ENCODE measurements around the gene BCAP31.
A peak's percentile ranks its signal among the peaks of the same experiment; 100 is the strongest.
"Not testable (repeated sequence)": the region's sequence is repeated elsewhere in the genome, so short reads cannot be mapped to it uniquely, and the experiment has no call there.

Gene BCAP31

DNA sequence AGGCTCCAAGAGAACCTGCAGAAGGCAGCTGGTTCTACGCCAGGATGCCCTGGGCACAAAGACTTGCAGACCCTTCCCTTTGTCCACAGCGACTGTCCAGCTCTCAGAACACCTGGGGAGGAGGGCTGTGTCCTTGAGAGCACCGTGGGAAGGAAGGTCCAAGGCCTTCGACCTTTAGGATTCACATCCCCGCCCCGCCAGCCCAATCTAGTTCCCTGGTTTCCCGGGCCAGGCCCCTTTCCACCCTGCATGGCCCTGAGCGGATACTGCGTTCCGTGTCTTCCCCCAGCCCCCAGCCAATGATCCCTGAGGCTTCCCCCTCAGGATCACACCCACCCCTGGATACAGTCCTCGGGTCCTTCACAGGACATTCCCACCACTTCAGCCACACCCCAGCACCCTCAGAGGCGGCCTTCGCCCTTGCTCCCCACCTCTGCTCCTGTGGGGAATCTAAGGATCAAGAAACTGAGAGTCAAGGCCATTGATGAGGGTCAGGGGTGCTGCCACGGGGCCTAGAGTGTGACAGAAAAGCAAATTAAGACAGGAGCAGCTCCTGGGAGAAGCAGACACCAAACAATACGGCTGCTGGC lies 9.6 kb upstream of the BCAP31 start:
- no peak for DNase-seq

DNA sequence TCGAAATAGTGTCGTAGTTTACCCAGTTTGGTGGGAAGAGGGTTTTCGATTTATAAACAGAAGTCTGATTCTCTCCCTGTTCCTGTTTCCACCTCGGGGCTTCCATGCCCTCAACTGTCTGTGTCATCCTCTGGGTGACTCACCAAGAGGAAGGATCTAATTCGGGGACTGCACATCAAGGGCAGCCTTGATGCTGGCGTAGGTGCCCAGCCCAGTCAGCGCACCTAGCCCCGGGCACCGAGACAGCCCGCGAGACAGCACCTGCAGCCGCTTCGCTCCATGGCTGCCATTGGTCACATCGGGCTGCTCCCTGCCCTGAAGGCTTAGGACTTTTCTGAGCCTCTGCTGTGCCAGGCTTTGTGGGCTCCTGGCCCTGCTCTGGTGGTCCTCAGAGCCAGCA lies 8.2 kb upstream of the BCAP31 start:
- no peak for DNase-seq

GRCh38 chrX:153731845-153732215 lies 7.6 kb upstream of the BCAP31 start:
- DNase-seq: no peak

DNA sequence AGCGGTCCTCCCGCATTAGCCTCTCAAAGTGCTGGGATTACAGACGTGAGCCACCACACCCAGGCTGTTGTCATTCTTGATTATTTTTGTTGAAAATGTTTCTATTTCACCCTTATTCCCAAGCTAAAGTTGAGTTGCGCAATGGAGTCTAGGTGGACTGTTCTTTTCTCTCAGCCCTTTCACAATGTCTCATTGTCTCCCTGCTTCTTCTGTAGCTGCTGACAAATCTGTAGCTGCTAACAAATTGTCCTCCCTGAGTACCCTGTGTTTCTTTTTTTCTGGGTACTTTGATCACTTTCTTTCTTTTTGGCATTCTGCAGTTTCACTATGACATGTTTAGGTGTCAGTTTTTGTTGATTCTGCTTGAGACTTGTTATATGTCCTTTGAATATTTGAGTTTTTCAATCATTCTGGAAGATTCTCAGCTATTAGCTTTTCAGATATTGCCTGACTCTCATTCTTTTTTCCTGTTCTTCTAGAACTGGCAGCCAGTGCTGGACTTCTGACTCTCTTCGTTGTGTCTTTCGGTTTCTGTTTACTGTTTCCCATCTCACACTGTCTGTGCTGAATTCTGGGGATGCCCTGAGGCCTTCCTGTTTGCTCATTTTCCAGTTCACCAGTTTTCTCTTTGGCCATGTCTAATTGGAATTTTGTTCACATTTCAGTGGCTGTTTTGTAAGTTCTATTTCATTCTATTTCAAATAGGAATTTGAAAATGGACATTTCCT lies 7.1 kb upstream of the BCAP31 start:
- DNase-seq: no peak

- not testable (repeated sequence) for DNase-seq
These were observed 5.9 kb upstream of the BCAP31 start for GRCh38 chrX:153730115-153730514.

DNA sequence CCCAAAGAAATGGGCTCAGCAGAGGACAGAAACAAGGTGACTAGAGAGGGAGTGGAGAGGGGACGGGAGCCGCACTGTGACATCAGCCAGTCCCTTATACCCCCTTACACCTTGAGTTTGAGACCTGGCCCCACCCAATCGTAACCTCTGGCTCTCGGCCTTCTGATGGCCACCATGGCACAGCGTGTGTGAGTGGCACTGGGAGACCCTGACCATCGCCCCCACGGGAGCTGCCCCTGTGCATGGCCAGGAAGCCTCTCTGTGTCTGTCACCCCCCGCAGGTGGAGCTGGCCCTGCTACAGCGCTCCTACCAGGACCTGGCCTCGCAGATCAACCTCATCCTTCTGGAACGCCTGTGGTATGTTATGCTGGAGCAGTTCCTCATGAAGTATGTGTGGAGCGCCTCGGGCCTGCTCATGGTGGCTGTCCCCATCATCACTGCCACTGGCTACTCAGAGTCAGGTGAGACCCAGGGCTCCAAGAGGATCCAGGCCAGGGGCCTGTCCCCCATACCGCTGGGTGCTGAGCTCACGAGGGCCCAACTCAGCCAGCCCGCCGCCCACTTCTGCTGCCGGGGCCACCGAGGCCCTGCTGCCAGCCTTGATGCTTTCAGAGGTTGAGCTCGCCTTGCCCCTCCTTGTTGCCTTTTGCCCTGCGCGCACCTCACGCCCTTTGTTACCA lies 4.9 kb upstream of the BCAP31 start:
- no peak for DNase-seq

DNA sequence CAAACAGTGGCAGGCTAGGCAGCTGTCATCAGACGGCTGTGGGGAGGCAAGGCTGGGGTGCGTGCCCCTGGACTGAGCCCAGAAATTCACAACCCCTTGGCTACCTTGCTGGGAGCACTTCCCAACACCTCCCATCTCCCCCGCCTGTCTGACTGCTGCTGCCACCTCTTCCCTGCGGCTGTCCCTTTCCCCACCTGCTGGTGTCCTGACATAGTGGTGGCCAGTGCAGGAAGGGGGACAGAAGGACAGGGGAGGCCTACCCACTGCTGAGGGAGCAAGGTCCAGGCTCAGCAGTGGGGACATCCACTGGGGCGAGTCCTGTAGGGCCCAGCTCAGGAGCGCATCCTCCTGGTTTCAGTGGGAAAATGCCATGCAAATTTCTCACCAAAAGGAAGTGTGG lies 3.9 kb upstream of the BCAP31 start:
- no peak for DNase-seq

DNA sequence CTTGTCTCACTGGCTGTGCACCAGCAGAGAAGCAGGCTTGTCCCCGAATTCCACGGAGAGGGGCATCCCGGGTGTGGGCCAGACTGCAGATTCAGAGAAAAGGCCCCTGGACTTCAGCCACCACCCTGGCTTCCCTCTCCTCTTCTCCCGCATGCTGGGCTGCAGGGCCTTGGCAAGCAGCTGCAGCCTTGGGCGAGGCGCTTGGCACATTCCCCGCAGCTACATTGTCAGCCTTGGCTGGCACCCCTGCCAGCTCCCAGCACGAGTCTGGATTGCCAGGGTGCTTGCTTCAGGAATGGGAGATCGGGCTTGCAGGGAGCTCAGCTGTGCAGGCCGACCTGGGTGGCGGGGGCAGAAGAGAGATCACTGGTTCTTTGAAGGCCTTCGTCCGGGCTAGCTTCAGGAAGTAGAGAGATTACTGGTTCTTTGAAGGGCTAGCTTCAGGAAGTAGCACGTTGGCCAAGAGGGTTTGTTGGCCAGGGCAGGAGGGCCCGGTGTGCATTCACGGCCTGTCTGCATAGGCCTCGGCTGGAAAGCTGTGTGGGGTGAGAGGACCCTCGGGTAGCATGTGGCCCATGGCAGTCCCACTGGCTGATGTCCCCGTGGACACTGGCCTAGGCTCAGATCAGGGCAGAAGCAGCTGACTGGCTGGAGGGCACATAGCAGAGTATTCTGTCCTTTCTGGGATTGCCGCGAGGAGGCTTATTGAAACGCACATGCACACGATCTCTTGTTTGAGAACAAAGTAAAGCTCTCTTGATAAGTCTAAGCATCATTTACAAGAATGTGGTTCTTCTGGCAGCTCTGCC lies 3.1 kb upstream of the BCAP31 start:
- no peak for DNase-seq

GRCh38 chrX:153726286-153727122 lies 2.3 kb upstream of the BCAP31 start:
- DNase-seq: peak; percentile 40

DNA sequence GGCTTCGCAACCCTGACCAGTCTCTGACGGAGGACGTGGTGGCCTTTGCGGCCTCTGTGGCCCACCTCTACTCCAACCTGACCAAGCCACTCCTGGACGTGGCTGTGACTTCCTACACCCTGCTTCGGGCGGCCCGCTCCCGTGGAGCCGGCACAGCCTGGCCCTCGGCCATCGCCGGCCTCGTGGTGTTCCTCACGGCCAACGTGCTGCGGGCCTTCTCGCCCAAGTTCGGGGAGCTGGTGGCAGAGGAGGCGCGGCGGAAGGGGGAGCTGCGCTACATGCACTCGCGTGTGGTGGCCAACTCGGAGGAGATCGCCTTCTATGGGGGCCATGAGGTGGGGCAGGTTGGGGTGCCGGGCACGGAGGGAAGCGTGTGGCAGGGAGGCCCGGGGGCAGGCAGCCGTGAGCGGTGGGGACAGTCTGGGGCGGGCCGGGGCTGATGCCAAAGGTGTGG lies 1.7 kb upstream of the BCAP31 start:
- no peak for DNase-seq

DNA sequence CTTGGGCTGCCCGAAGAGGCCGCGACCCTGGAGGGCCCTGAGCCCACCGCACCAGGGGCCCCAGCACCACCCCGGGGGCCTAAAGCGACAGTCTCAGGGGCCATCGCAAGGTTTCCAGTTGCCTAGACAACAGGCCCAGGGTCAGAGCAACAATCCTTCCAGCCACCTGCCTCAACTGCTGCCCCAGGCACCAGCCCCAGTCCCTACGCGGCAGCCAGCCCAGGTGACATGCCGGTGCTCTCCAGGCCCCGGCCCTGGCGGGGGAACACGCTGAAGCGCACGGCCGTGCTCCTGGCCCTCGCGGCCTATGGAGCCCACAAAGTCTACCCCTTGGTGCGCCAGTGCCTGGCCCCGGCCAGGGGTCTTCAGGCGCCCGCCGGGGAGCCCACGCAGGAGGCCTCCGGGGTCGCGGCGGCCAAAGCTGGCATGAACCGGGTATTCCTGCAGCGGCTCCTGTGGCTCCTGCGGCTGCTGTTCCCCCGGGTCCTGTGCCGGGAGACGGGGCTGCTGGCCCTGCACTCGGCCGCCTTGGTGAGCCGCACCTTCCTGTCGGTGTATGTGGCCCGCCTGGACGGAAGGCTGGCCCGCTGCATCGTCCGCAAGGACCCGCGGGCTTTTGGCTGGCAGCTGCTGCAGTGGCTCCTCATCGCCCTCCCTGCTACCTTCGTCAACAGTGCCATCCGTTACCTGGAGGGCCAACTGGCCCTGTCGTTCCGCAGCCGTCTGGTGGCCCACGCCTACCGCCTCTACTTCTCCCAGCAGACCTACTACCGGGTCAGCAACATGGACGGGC lies 1.0 kb upstream of the BCAP31 start:
- no peak for DNase-seq

DNA sequence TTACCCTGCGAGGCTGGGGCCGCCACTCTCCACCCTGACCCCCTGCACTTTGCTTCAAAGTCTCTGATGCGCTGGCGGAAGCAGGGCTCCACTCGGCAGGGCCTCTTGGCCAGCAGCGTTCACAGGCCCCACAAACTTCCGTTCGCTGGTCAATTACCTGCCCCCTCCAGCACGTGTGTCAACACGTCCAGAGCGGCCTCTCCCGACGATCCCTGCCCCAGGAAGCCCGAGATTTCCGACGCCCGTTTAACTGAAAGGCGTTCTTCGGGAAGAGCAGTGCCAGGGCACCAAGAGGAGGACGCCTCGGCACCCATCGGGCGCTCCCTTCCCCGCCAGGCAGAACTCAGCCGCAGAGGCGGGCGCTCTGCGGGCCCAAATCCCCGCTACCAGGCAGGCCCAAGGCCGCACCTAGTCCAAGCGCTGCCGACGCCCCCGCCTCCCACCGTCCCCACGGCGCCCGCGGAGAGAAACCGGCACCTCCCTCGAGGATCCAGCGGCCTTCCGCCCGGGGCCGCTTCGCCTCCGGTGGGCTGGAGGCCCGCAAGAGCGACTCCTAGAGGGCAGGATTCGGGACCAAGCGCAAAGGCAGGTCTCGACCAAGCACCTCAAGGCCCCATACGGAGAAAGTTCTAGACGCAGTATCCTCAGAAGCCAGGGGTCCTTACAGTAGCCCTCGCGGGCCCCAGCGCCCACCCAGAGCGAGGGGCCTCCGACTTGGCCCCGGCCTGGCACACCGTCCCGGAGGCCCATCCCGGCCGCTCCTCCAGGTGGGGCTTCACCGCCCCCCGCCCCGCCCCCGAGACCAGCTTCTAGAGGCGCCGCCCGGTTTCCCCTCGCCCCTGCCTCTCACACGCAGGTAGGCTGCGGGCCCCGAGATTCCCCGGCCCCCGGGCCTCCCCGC lies 586 bp downstream of the BCAP31 start:
- DNase-seq: no peak

- no peak for DNase-seq
These were observed 1.4 kb downstream of the BCAP31 start for GRCh38 chrX:153722704-153723350.

- no peak for DNase-seq
These were observed 4.5 kb downstream of the BCAP31 start for GRCh38 chrX:153719701-153720100.

DNA sequence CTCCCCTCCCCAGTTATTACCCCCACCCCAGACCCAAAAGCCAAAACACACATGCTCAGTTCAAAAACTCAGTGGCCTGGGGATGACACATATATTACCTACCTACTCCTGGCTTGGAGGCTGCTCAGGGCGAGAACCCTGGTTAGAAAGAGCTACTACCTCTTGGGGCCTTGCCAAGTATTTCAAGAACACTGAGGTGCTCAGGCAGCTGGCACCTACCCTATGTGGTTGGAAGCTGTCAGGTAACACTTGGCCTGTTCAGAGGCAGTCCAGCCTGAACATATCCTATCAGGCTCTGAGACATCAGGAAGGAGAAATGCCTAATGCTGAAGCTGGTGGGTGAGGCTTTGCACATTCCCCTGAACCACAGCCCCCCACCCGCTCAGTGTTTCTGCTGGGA lies 4.9 kb downstream of the BCAP31 start:
- DNase-seq: no peak

DNA sequence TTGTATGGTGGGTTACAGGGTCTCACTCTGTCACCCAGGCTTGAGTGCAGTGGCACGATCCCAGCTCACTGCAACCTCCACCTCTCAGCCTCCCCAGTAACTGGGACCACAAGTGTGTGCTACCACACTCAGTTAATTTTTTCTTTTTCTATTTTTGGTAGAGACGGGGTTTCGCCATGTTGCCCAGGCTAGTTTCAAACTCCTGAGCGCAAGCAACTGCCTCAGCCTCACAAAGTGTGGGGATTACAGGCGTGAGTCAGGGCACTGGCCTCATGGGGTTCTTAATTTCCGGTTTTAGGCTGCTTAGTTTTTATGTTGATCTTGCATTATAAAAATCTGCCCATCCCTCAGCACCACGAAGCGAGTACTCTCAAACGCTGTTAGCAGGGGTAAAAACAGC lies 6.7 kb downstream of the BCAP31 start:
- no peak for DNase-seq

- DNase-seq: no peak
These were observed 9.9 kb downstream of the BCAP31 start for GRCh38 chrX:153714256-153714655.

DNA sequence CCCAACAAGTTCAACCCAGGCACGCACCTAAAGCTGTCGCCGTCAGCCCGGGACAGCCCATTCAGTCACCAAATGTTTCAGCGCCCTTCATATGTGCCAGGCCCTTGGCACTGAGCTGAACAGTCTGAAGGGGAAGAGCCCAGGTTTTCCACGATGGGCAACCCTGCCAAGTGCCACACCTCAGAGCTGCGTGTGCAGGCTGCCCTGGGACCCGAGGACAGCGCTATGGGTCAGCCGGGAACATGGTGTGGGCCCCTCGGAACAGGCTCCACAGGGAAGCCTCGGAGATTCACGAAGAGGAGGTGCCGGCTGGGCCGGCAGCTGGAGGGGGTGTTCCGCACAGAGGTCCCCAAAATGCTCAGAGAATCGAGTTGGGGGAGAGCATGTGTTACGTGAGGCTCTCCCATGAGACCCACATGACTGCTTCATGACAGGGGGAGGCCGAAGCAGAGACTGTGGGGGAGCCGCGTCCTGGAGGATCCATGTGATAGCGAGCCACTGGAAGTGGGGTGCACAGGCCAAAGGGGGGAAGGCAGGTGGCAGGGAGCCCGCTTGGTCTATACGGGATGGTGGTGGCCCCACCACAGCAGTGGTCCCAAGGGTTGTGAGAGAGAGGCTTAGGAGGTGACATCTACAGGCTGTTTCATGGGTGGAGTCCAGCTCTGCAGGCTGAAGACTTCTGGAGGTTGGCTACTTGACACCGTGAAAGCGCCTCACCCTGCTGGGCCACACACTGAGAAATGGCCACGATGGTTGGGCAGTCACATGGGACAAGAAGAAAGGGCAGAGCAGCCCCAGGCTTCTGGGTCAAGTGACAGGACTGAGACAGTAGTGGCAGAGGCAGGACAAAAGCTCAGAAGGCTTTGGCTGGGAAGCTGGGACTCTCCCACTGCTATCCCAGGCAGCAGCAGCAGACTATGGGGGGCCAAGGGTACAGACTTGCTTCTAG lies 14.2 kb downstream of the BCAP31 start:
- DNase-seq: no peak

GRCh38 chrX:153708415-153708814 lies 15.8 kb downstream of the BCAP31 start:
- peak; percentile 48 for DNase-seq

Data from activated T-cell treated with anti-CD3 and anti-CD28 coated beads, Interleukin-2, amount 50 U/mL, for 1 hour (primary cell).